PC-9 (cell line): Measurements from ENCODE around the gene GRM8. TPM values are rescaled to one million over a fixed set of nuclear protein-coding genes. Genes with fewer than 3 reads are reported as not detected.

Source experiments
- BruUV-seq: library from RNA; stranded (reverse); fragments of 400-500 nt; replicated peaks from 2 replicates; lab custom pipeline; 2021; lab: Mats Ljungman, UMichigan
- CTCF ChIA-PET: fragments of 300-600 bp; sonication (Branson Sonifier 250); formaldehyde crosslinking; loops from one replicate; lab custom pipeline; 2022; ENCODE audit warnings: antibody characterized with exemption; lab: Charles Lee
- POLR2A ChIA-PET: fragments of 300-600 bp; sonication (Branson Sonifier 250); formaldehyde crosslinking; loops from one replicate; lab custom pipeline; 2022; ENCODE audit warnings: antibody characterized with exemption; ENCODE audit not compliant: unreplicated experiment; lab: Charles Lee
- DNase-seq, 2 experiments: peaks; one replicate each; pipeline versions ENCODE4 v3.0.0 to v3.0.0-alpha.2; 2015 to 2022; ENCODE audit warnings: mixed read lengths in 1 of 2
- H2AFZ ChIP-seq: fragments of 200-600 bp; sonication (generic); 2 replicates; pipeline ENCODE4 v1.8.1; 2017; ENCODE audit warnings: antibody characterized with exemption
- H3F3A ChIP-seq: fragments of 200-600 bp; sonication (generic); 2 replicates; pipeline ENCODE4 v1.8.1; 2017; ENCODE audit warnings: antibody characterized with exemption, mild to moderate bottlenecking, low read depth; ENCODE audit not compliant: insufficient read depth
- H3K27ac ChIP-seq: fragments of 200-600 bp; sonication (generic); 2 replicates; pipeline ENCODE4 v1.6.1; 2016; ENCODE audit warnings: mixed run types
- H3K27me3 ChIP-seq: fragments of 200-600 bp; sonication (generic); 2 replicates; pipeline ENCODE4 v1.6.1; 2016; ENCODE audit warnings: low read depth, mixed run types; ENCODE audit not compliant: insufficient read depth
- H3K36me3 ChIP-seq: fragments of 200-600 bp; sonication (generic); 2 replicates; pipeline ENCODE4 v1.6.1; 2016; ENCODE audit warnings: low read depth, mixed run types
- H3K4me1 ChIP-seq: fragments of 200-600 bp; sonication (generic); replicated peaks from 2 replicates; pipeline ENCODE4 v1.6.1; 2016; ENCODE audit warnings: mixed run types; ENCODE audit not compliant: insufficient read depth
- H3K4me2 ChIP-seq: fragments of 200-600 bp; sonication (generic); 2 replicates; pipeline ENCODE4 v1.6.1; 2017; ENCODE audit warnings: mixed run types
- H3K4me3 ChIP-seq: fragments of 200-600 bp; sonication (generic); 2 replicates; pipeline ENCODE4 v1.6.1; 2016; ENCODE audit warnings: mixed run types
- H3K79me2 ChIP-seq: fragments of 200-600 bp; sonication (generic); 2 replicates; pipeline ENCODE4 v1.6.1; 2017; ENCODE audit warnings: low read depth, mixed run types
- H3K9me2 ChIP-seq: fragments of 200-600 bp; sonication (generic); 2 replicates; pipeline ENCODE4 v1.8.1; 2017; ENCODE audit warnings: mild to moderate bottlenecking; ENCODE audit not compliant: insufficient read depth
- H3K9me3 ChIP-seq: fragments of 200-600 bp; sonication (generic); 2 replicates; pipeline ENCODE4 v1.8.1; 2016; ENCODE audit warnings: low read depth; ENCODE audit not compliant: insufficient read depth
- H4K20me1 ChIP-seq: fragments of 200-600 bp; sonication (generic); 2 replicates; pipeline ENCODE4 v1.8.1; 2017; ENCODE audit not compliant: insufficient read depth
- EZH2 ChIP-seq: fragments of 200-600 bp; sonication (generic); IDR thresholded peaks from 2 replicates; pipeline ENCODE4 v1.8.0; 2017; ENCODE audit warnings: antibody characterized with exemption, low read depth
- intact Hi-C: fragments of 100-400 bp; cut with micrococcal nuclease; formaldehyde crosslinking; loops from one replicate; pipeline ENCODE4 v1.10.0; 2022; ENCODE audit not compliant: unreplicated experiment
- total RNA-seq: library from RNA; stranded (reverse); gene quantifications from 2 replicates; pipeline ENCODE4 v1.2.3, GENCODE V29; 2021
- TF ChIP-seq, protein P1 (sequence below): fragments of 200-600 bp; sonication (generic); conservative IDR thresholded peaks from 2 replicates; pipeline ENCODE4 v1.6.1; 2017; ENCODE audit warnings: mixed run types, antibody characterized with exemption, mild to moderate bottlenecking, moderate library complexity

Gene GRM8
- total RNA-seq, 1 experiment from 2014 or later: not detected

DNA sequence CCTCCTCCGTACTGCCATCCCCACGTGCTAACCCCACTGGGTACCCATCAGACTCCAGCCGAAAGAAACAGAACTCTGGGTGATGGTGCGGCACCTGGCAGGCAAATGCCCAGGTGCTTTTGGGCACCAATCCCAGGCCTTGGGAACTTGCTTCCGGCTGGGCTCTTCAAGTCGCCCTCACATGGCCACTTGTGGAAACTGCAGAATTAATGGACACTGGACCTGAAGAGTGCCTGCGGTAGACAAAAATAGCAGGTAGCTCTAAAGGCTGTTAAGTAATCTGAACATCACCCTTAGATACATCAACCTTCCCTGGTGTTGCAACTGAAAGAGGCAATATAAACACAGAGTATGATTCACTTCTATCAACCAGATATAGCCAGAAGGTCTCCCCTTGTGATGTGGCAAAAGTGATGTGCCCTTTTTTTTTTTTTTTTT is 644.4 kb downstream of the GRM8 start:
- H3K36me3 ChIP-seq: no peaks in the 10 kb centered on the region
- TF ChIP-seq, protein P1, sequence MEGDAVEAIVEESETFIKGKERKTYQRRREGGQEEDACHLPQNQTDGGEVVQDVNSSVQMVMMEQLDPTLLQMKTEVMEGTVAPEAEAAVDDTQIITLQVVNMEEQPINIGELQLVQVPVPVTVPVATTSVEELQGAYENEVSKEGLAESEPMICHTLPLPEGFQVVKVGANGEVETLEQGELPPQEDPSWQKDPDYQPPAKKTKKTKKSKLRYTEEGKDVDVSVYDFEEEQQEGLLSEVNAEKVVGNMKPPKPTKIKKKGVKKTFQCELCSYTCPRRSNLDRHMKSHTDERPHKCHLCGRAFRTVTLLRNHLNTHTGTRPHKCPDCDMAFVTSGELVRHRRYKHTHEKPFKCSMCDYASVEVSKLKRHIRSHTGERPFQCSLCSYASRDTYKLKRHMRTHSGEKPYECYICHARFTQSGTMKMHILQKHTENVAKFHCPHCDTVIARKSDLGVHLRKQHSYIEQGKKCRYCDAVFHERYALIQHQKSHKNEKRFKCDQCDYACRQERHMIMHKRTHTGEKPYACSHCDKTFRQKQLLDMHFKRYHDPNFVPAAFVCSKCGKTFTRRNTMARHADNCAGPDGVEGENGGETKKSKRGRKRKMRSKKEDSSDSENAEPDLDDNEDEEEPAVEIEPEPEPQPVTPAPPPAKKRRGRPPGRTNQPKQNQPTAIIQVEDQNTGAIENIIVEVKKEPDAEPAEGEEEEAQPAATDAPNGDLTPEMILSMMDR: peak; percentile 64
- no peak for TF ChIP-seq EZH2
- H3K79me2 ChIP-seq: no peaks in the 10 kb centered on the region
- no peaks in the 10 kb centered on the region for H3K27me3 ChIP-seq
- no peaks in the 10 kb centered on the region for H4K20me1 ChIP-seq
- H3K9me2 ChIP-seq: no peaks in the 10 kb centered on the region
- H3K4me1 ChIP-seq: no peaks in the 10 kb centered on the region
- H2AFZ ChIP-seq: no peak overlapping the region
- no TSS peak for BruUV-seq
- no peak overlapping the region for H3K27ac ChIP-seq
- CTCF ChIA-PET: interaction anchor here (0.7 kb wide), 2 partner anchors 129 to 449 kb away, joined by 4 to 11 read pairs; no protein-coding TSS in a partner anchor
- H3F3A ChIP-seq: no peaks in the 10 kb centered on the region
- intact Hi-C loops: no loop called here
- no peak overlapping the region for H3K4me3 ChIP-seq
- no peaks in the 10 kb centered on the region for H3K9me3 ChIP-seq
- POLR2A ChIA-PET: no interaction called here
- H3K4me2 ChIP-seq: no peak overlapping the region
- peak; percentile 18 to 34 for DNase-seq

DNA sequence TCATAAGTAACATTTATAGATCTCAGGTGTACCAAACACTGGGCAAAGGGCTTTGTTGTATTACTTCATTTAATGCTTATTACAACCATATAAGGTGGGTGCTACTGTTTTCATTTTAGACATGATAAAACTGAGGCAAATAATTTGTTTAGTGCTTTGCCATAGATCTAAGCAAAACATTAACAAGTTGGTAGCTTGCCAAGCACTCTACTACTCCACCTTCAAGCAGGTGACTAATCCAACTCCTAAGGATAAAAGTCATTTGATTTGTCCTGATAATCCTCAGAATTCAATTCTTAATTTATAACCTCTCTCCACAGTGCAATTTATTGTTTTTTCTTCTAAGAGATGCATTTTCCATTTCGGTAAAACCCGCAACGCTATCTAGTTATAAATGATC is 646.4 kb downstream of the GRM8 start:
- no peaks in the 10 kb centered on the region for H3F3A ChIP-seq
- no peaks in the 10 kb centered on the region for H3K9me2 ChIP-seq
- POLR2A ChIA-PET: no interaction called here
- no TSS peak for BruUV-seq
- no peak for DNase-seq
- H2AFZ ChIP-seq: no peak overlapping the region
- H3K79me2 ChIP-seq: no peaks in the 10 kb centered on the region
- intact Hi-C loops: no loop called here
- no peaks in the 10 kb centered on the region for H4K20me1 ChIP-seq
- H3K4me3 ChIP-seq: no peak overlapping the region
- no peaks in the 10 kb centered on the region for H3K27me3 ChIP-seq
- H3K9me3 ChIP-seq: no peaks in the 10 kb centered on the region
- CTCF ChIA-PET: no interaction called here
- TF ChIP-seq, protein P1: no peak
- no peak for TF ChIP-seq EZH2
- no peaks in the 10 kb centered on the region for H3K36me3 ChIP-seq
- H3K27ac ChIP-seq: no peak overlapping the region
- no peak overlapping the region for H3K4me2 ChIP-seq
- H3K4me1 ChIP-seq: no peaks in the 10 kb centered on the region

DNA sequence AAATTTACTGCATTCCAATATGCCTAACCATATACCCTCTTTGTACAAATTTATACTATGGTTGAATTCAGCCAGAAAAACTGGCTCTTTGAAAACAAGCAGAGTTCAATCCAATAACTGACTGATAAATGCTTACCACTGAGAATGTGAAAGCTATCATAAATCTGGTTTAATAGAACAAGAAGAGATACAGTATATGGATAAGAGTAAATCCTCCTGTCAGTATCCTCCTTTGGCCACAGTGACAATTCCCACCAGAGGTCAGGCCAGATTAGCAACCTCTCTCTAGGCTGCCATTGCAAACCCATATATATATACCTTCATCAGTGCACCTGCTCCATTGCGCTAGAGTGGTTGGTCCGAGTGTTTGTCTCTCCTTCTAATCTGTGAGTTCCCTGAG is 647.2 kb downstream of the GRM8 start:
- intact Hi-C loops: no loop called here

More for the DNA sequence above, 647.2 kb downstream of the GRM8 start:
- Histone ChIP-seq H3K4me2 (no peak overlapping the region), H3K79me2 (no peaks in the 10 kb centered on the region), H4K20me1 (no peaks in the 10 kb centered on the region), H3F3A (no peaks in the 10 kb centered on the region), H3K9me2 (no peaks in the 10 kb centered on the region), H3K4me1 (no peaks in the 10 kb centered on the region), H3K27me3 (no peaks in the 10 kb centered on the region), H3K27ac (no peak overlapping the region), H3K4me3 (no peak overlapping the region), H3K36me3 (no peaks in the 10 kb centered on the region), H3K9me3 (no peaks in the 10 kb centered on the region), H2AFZ (no peak overlapping the region)
- CTCF ChIA-PET: interaction anchor here (0.6 kb wide), 1 partner anchor 525 kb away, joined by 3 read pairs; no protein-coding TSS in a partner anchor
- TF ChIP-seq EZH2: no peak
- TF ChIP-seq, protein P1: no peak
- POLR2A ChIA-PET: no interaction called here
- BruUV-seq: no TSS peak
- DNase-seq: no peak
